ENCODE data around the gene TMEM129. TPM values are rescaled to one million over a fixed set of nuclear protein-coding genes. Genes with fewer than 3 reads are reported as not detected.

Gene TMEM129
- polyA plus RNA-seq, 1 donor from 2014 or later: 42.1 TPM

DNA sequence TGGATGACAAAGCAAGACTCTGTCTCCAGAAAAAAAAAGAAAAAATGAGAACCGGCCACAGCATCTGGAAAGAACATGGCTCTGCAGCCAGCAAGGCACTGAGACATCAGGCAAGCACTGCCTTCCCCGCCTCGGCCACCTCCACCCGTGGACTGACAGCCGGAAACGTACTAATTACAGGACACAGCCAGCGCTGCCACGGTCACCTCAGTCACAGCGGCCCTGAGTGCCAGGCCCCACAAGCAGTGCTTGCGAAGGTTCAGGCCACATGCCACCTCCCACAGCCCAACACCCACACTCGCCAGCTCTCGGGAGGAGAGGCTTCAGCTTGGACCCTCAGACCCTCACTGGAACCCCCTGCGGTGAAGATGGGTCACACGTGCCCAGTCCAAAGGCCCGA lies 53.9 kb downstream of the TMEM129 start:
- no peak overlapping the region for H3K4me2 ChIP-seq (ENCODE audit: low read length)
- H3K9me2 ChIP-seq (ENCODE audit: insufficient read depth, low read length): no peaks in the 10 kb centered on the region
- no peak overlapping the region for H3K27ac ChIP-seq (ENCODE audit: low read length)
- H3K4me3 ChIP-seq (ENCODE audit: low read length): no peak overlapping the region
- H4K20me1 ChIP-seq (ENCODE audit: insufficient read depth): no peaks in the 10 kb centered on the region
- no peak overlapping the region for H3K9ac ChIP-seq (ENCODE audit: low read length)
- no peaks in the 10 kb centered on the region for H3K27me3 ChIP-seq (ENCODE audit: insufficient read depth, low read depth, low read length)
- no peaks in the 10 kb centered on the region for H3K79me2 ChIP-seq (replicated peaks; ENCODE audit: insufficient read depth, low read length)
- H3K36me3 ChIP-seq (ENCODE audit: insufficient read depth, low read length): no peaks in the 10 kb centered on the region
- TF ChIP-seq EP300 (conservative IDR thresholded peaks at IDR 0.05; ENCODE audit: poor library complexity, severe bottlenecking): no peak
- no peak for TF ChIP-seq RAD21 (conservative IDR thresholded peaks at IDR 0.05)
- TF ChIP-seq EZH2 (IDR thresholded peaks at IDR 0.05; ENCODE audit: borderline replicate concordance, insufficient read depth, low read length, poor library complexity, severe bottlenecking): no peak
- TF ChIP-seq POLR2AphosphoS5 (IDR thresholded peaks at IDR 0.05): no peak
- TF ChIP-seq, protein P1, sequence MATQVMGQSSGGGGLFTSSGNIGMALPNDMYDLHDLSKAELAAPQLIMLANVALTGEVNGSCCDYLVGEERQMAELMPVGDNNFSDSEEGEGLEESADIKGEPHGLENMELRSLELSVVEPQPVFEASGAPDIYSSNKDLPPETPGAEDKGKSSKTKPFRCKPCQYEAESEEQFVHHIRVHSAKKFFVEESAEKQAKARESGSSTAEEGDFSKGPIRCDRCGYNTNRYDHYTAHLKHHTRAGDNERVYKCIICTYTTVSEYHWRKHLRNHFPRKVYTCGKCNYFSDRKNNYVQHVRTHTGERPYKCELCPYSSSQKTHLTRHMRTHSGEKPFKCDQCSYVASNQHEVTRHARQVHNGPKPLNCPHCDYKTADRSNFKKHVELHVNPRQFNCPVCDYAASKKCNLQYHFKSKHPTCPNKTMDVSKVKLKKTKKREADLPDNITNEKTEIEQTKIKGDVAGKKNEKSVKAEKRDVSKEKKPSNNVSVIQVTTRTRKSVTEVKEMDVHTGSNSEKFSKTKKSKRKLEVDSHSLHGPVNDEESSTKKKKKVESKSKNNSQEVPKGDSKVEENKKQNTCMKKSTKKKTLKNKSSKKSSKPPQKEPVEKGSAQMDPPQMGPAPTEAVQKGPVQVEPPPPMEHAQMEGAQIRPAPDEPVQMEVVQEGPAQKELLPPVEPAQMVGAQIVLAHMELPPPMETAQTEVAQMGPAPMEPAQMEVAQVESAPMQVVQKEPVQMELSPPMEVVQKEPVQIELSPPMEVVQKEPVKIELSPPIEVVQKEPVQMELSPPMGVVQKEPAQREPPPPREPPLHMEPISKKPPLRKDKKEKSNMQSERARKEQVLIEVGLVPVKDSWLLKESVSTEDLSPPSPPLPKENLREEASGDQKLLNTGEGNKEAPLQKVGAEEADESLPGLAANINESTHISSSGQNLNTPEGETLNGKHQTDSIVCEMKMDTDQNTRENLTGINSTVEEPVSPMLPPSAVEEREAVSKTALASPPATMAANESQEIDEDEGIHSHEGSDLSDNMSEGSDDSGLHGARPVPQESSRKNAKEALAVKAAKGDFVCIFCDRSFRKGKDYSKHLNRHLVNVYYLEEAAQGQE (IDR thresholded peaks at IDR 0.05; ENCODE audit: borderline replicate concordance): no peak
- no peak overlapping the region for H2AFZ ChIP-seq (ENCODE audit: low read depth, low read length)
- no peaks in the 10 kb centered on the region for H3F3A ChIP-seq (ENCODE audit: insufficient read depth, low read length, poor library complexity, severe bottlenecking)
- no peaks in the 10 kb centered on the region for H3K9me3 ChIP-seq (ENCODE audit: low read length)

DNA sequence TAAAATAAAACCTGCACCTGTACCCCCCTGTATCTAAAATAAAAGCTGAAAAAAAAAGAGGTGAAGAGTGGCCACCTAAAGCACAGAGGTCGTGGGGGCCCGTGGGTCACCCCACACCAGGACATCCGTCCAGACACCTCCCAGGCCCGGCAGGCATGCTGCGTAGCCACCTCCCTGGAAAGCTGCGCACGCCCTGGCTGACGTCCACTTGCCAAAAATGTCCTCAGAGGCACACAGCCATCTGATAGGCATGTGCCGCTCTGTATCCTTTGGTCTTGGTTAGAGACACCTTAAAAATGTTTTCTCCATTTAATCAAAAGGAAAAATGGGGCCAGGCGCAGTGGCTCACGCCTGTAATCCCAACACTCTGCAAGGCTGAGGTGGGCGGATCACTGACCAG lies 54.7 kb downstream of the TMEM129 start:
- Histone ChIP-seq H3K9me2 (ENCODE audit: insufficient read depth, low read length) (no peaks in the 10 kb centered on the region), H3K27me3 (ENCODE audit: insufficient read depth, low read depth, low read length) (no peaks in the 10 kb centered on the region), H3K79me2 (replicated peaks; ENCODE audit: insufficient read depth, low read length) (no peaks in the 10 kb centered on the region), H4K20me1 (ENCODE audit: insufficient read depth) (no peaks in the 10 kb centered on the region), H3K9me3 (ENCODE audit: low read length) (no peaks in the 10 kb centered on the region), H3F3A (ENCODE audit: insufficient read depth, low read length, poor library complexity, severe bottlenecking) (no peaks in the 10 kb centered on the region), H2AFZ (ENCODE audit: low read depth, low read length) (no peak overlapping the region), H3K36me3 (ENCODE audit: insufficient read depth, low read length) (no peaks in the 10 kb centered on the region), H3K4me3 (ENCODE audit: low read length) (no peak overlapping the region), H3K4me2 (ENCODE audit: low read length) (no peak overlapping the region), H3K27ac (ENCODE audit: low read length) (no peak overlapping the region), H3K9ac (ENCODE audit: low read length) (no peak overlapping the region)
- TF ChIP-seq, protein P1 (IDR thresholded peaks at IDR 0.05; ENCODE audit: borderline replicate concordance): no peak
- TF ChIP-seq POLR2AphosphoS5 (IDR thresholded peaks at IDR 0.05) (no peak), RAD21 (conservative IDR thresholded peaks at IDR 0.05) (no peak), TAF1 (IDR thresholded peaks at IDR 0.05; ENCODE audit: low read depth) (no peak), EZH2 (IDR thresholded peaks at IDR 0.05; ENCODE audit: borderline replicate concordance, insufficient read depth, low read length, poor library complexity, severe bottlenecking) (no peak), EP300 (conservative IDR thresholded peaks at IDR 0.05; ENCODE audit: poor library complexity, severe bottlenecking) (no peak), SMC3 (conservative IDR thresholded peaks at IDR 0.05; ENCODE audit: poor library complexity) (no peak), MXI1 (conservative IDR thresholded peaks at IDR 0.05; ENCODE audit: poor library complexity, severe bottlenecking) (no peak)
- TF ChIP-seq, protein P2, sequence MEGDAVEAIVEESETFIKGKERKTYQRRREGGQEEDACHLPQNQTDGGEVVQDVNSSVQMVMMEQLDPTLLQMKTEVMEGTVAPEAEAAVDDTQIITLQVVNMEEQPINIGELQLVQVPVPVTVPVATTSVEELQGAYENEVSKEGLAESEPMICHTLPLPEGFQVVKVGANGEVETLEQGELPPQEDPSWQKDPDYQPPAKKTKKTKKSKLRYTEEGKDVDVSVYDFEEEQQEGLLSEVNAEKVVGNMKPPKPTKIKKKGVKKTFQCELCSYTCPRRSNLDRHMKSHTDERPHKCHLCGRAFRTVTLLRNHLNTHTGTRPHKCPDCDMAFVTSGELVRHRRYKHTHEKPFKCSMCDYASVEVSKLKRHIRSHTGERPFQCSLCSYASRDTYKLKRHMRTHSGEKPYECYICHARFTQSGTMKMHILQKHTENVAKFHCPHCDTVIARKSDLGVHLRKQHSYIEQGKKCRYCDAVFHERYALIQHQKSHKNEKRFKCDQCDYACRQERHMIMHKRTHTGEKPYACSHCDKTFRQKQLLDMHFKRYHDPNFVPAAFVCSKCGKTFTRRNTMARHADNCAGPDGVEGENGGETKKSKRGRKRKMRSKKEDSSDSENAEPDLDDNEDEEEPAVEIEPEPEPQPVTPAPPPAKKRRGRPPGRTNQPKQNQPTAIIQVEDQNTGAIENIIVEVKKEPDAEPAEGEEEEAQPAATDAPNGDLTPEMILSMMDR (IDR thresholded peaks at IDR 0.05; ENCODE audit: poor library complexity, severe bottlenecking): no peak

Small RNA genes lying within 50 kb of the gene (small RNA-seq; reads per million reads assigned to genes)
- gene RF00019: 0 to 1.2 (median 0) reads per million in 3 experiments

Other genes with a start within 250 kb of the TMEM129 start
- gene FAM53A, start 37.0 kb downstream of the TMEM129 start, polyA plus RNA-seq: 0.78 TPM in 1 of 2 replicates, not detected in the other
- gene SLBP, start 9.0 kb downstream of the TMEM129 start, polyA plus RNA-seq: 107 and 111 TPM in 2 replicates
- 2.6 and 3.5 TPM in 2 replicates for gene TACC3, start 198 bp upstream of the TMEM129 start, polyA plus RNA-seq
- 0.48 and 0.54 TPM in 2 replicates for gene FGFR3, start 72.0 kb upstream of the TMEM129 start, polyA plus RNA-seq
- 38.9 and 41.7 TPM in 2 replicates for gene LETM1, start 134.8 kb upstream of the TMEM129 start, polyA plus RNA-seq
- gene NSD2, start 150.1 kb upstream of the TMEM129 start, polyA plus RNA-seq: 51.6 and 52.3 TPM in 2 replicates